Gastroesophageal sphincter (tissue), 3 donors: ENCODE data around the gene ZNF157.

Experiments
- EP300 ChIP-seq: sonication (generic); formaldehyde crosslinking; IDR thresholded peaks from one replicate; pipeline ENCODE4 v1.6.1; 2017; ENCODE audit warnings: antibody characterized with exemption, mild to moderate bottlenecking
- POLR2A ChIP-seq, 2 donors: fragments of 450-650 bp; IDR thresholded peaks; one replicate each; pipeline ENCODE4 v1.6.1; 2017; ENCODE audit warnings: antibody characterized with exemption in 2 of 2, mild to moderate bottlenecking in 2 of 2, moderate library complexity in 1 of 2
- POLR2AphosphoS5 ChIP-seq: sonication (generic); formaldehyde crosslinking; IDR thresholded peaks from one replicate; pipeline ENCODE4 v1.6.1; 2017; ENCODE audit warnings: antibody characterized with exemption
- TF ChIP-seq, protein P1 (sequence below), 4 experiments: fragments of 200-600 bp in 2 of 4; fragments of 450-650 bp in 2 of 4; sonication (generic) in 1 of 4; IDR thresholded peaks; one replicate each; pipeline ENCODE4 v1.5.1; 2017 to 2019; ENCODE audit warnings: antibody characterized with exemption in 4 of 4, mild to moderate bottlenecking in 2 of 4, moderate library complexity in 2 of 4

DNA sequence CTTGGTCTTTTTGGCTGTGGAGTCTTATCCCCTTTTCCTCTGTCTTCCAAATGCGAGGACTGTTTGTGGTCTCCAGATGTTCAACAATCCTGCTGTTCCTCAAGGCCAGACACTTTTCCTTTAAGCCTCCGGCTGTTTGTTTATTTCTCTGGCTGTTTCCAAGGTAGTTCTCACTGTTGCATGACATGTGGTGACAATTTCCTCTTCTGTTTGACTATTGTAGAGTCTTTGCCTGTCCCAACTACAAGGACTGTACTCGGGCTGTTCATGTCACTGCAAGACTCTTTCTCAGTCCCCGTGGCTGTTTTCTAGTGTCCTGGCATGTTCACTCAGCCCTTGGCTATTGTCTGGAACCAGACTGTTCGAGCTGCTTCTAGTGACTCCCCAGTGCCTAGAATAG lies 50.6 kb downstream of the ZNF157 start:
- TF ChIP-seq, protein P1, sequence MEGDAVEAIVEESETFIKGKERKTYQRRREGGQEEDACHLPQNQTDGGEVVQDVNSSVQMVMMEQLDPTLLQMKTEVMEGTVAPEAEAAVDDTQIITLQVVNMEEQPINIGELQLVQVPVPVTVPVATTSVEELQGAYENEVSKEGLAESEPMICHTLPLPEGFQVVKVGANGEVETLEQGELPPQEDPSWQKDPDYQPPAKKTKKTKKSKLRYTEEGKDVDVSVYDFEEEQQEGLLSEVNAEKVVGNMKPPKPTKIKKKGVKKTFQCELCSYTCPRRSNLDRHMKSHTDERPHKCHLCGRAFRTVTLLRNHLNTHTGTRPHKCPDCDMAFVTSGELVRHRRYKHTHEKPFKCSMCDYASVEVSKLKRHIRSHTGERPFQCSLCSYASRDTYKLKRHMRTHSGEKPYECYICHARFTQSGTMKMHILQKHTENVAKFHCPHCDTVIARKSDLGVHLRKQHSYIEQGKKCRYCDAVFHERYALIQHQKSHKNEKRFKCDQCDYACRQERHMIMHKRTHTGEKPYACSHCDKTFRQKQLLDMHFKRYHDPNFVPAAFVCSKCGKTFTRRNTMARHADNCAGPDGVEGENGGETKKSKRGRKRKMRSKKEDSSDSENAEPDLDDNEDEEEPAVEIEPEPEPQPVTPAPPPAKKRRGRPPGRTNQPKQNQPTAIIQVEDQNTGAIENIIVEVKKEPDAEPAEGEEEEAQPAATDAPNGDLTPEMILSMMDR (IDR thresholded peaks at IDR 0.05) = no peak
- no peak for TF ChIP-seq POLR2A (IDR thresholded peaks at IDR 0.05)
- no peak for TF ChIP-seq POLR2AphosphoS5
- TF ChIP-seq EP300 = no peak
